Ectodermal cell (in vitro differentiated cells): ENCODE data around the gene SLCO4A1.

Source experiments
- H3K27ac ChIP-seq: 2 replicates; pipeline ENCODE4 v1.7.0; 2013; ENCODE audit warnings: mild to moderate bottlenecking, low read depth, low read length; ENCODE audit not compliant: insufficient read depth, poor library complexity, severe bottlenecking
- H3K27me3 ChIP-seq: 2 replicates; pipeline ENCODE4 v1.7.0; 2013; ENCODE audit warnings: mild to moderate bottlenecking, low read length; ENCODE audit not compliant: insufficient read depth, control insufficient read depth, poor library complexity, severe bottlenecking
- H3K36me3 ChIP-seq: one replicate; pipeline ENCODE4 v1.7.0; 2013; ENCODE audit warnings: low read length; ENCODE audit not compliant: control insufficient read depth, insufficient read depth
- H3K4me1 ChIP-seq: one replicate; pipeline ENCODE4 v1.7.0; 2013; ENCODE audit warnings: low read length; ENCODE audit not compliant: control insufficient read depth, insufficient read depth
- H3K4me3 ChIP-seq: 2 replicates; pipeline ENCODE4 v1.7.0; 2013; ENCODE audit warnings: low read depth, low read length, control low read depth; ENCODE audit not compliant: insufficient read depth
- H3K9me3 ChIP-seq: 2 replicates; pipeline ENCODE4 v1.7.0; 2013; ENCODE audit warnings: mild to moderate bottlenecking, low read length, moderate library complexity; ENCODE audit not compliant: control insufficient read depth
- WGBS, 2 experiments: methylation state at CpG; one replicate each; pipeline ENCODE4 v1.1.7; 2013; ENCODE audit warnings: missing lambda C conversion rate in 2 of 2; 5-methylcytosine and 5-hydroxymethylcytosine counted together

The SLCO4A1 gene

GRCh38 chr20:62688855-62689460 lies 46.7 kb downstream of the SLCO4A1 start:
- Histone ChIP-seq H3K4me3 (no peak overlapping the region), H3K9me3 (no peaks in the 10 kb centered on the region), H3K4me1 (peaks cover 30% of the 10 kb centered on the region), H3K36me3 (no peaks in the 10 kb centered on the region), H3K27ac (no peak overlapping the region), H3K27me3 (peaks cover 3% of the 10 kb centered on the region)
- 86% methylated on average over 29 of the region's 29 CpGs for WGBS, 2 experiments

GRCh38 chr20:62689861-62690260 lies 47.6 kb downstream of the SLCO4A1 start:
- Histone ChIP-seq H3K4me3 (no peak overlapping the region), H3K36me3 (no peaks in the 10 kb centered on the region), H3K9me3 (no peaks in the 10 kb centered on the region), H3K27ac (no peak overlapping the region), H3K27me3 (peaks cover 3% of the 10 kb centered on the region), H3K4me1 (peaks cover 27% of the 10 kb centered on the region)
- 91 to 92% methylated on average over 17 of the region's 17 CpGs for WGBS, 2 experiments

GRCh38 chr20:62690261-62690820 lies 48.0 kb downstream of the SLCO4A1 start:
- 85 to 88% methylated on average over 17 of the region's 17 CpGs for WGBS, 2 experiments
- no peak overlapping the region for H3K4me3 ChIP-seq
- no peaks in the 10 kb centered on the region for H3K36me3 ChIP-seq
- peaks cover 26% of the 10 kb centered on the region for H3K4me1 ChIP-seq
- H3K27me3 ChIP-seq, result peaks cover 3% of the 10 kb centered on the region
- H3K27ac ChIP-seq, result no peak overlapping the region
- no peaks in the 10 kb centered on the region for H3K9me3 ChIP-seq

GRCh38 chr20:62691487-62691886 lies 49.2 kb downstream of the SLCO4A1 start:
- Histone ChIP-seq H3K4me1 (peaks cover 15% of the 10 kb centered on the region), H3K36me3 (no peaks in the 10 kb centered on the region), H3K27ac (no peak overlapping the region), H3K27me3 (no peaks in the 10 kb centered on the region), H3K9me3 (no peaks in the 10 kb centered on the region), H3K4me3 (no peak overlapping the region)
- 92% methylated on average over 15 of the region's 15 CpGs for WGBS, 2 experiments

GRCh38 chr20:62692176-62692575 lies 49.9 kb downstream of the SLCO4A1 start:
- H3K9me3 ChIP-seq, result no peaks in the 10 kb centered on the region
- WGBS, 2 experiments, result 90 to 94% methylated on average over 8 of the region's 8 CpGs
- H3K36me3 ChIP-seq, result no peaks in the 10 kb centered on the region
- no peak overlapping the region for H3K4me3 ChIP-seq
- H3K27me3 ChIP-seq, result no peaks in the 10 kb centered on the region
- H3K4me1 ChIP-seq, result peaks cover 12% of the 10 kb centered on the region
- H3K27ac ChIP-seq, result no peak overlapping the region

GRCh38 chr20:62692801-62693523 lies 50.7 kb downstream of the SLCO4A1 start:
- no peak overlapping the region for H3K4me3 ChIP-seq
- H3K9me3 ChIP-seq, result no peaks in the 10 kb centered on the region
- no peaks in the 10 kb centered on the region for H3K36me3 ChIP-seq
- H3K27me3 ChIP-seq, result no peaks in the 10 kb centered on the region
- peaks cover 12% of the 10 kb centered on the region for H3K4me1 ChIP-seq
- 90% methylated on average over 22 of the region's 22 CpGs for WGBS, 2 experiments
- no peak overlapping the region for H3K27ac ChIP-seq

- no peaks in the 10 kb centered on the region for H3K36me3 ChIP-seq
- 92% methylated on average over 10 of the region's 10 CpGs for WGBS, 2 experiments
Measured at GRCh38 chr20:62693524-62693922, 51.2 kb downstream of the SLCO4A1 start.

GRCh38 chr20:62694106-62694505 lies 51.8 kb downstream of the SLCO4A1 start:
- no peaks in the 10 kb centered on the region for H3K9me3 ChIP-seq

More at GRCh38 chr20:62693524-62693922, 51.2 kb downstream of the SLCO4A1 start:
- Histone ChIP-seq H3K27me3 (no peaks in the 10 kb centered on the region), H3K9me3 (no peaks in the 10 kb centered on the region), H3K4me3 (no peak overlapping the region), H3K27ac (no peak overlapping the region), H3K4me1 (peaks cover 7% of the 10 kb centered on the region)

GRCh38 chr20:62694868-62695267 lies 52.6 kb downstream of the SLCO4A1 start:
- no peaks in the 10 kb centered on the region for H3K4me1 ChIP-seq
- H3K4me3 ChIP-seq, result no peak overlapping the region
- no peak overlapping the region for H3K27ac ChIP-seq
- no peaks in the 10 kb centered on the region for H3K36me3 ChIP-seq
- H3K27me3 ChIP-seq, result no peaks in the 10 kb centered on the region
- no peaks in the 10 kb centered on the region for H3K9me3 ChIP-seq
- WGBS, 2 experiments, result 90 to 91% methylated on average over 15 of the region's 15 CpGs

More at GRCh38 chr20:62694106-62694505, 51.8 kb downstream of the SLCO4A1 start:
- H3K4me3 ChIP-seq, result no peak overlapping the region
- H3K27me3 ChIP-seq, result no peaks in the 10 kb centered on the region
- no peaks in the 10 kb centered on the region for H3K36me3 ChIP-seq
- peaks cover under 1% of the 10 kb centered on the region for H3K4me1 ChIP-seq
- 90 to 91% methylated on average over 10 of the region's 10 CpGs for WGBS, 2 experiments
- no peak overlapping the region for H3K27ac ChIP-seq
